NCI-H69 (cell line): ENCODE data around the gene PSMC3IP.
"Not testable (repeated sequence)": the region's sequence is repeated elsewhere in the genome, so short reads cannot be mapped to it uniquely, and the experiment has no call there.

Source experiments
- DNase-seq: peaks from one replicate; lab custom pipeline; 2025; lab: John Stamatoyannopoulos, UW

PSMC3IP gene

DNA sequence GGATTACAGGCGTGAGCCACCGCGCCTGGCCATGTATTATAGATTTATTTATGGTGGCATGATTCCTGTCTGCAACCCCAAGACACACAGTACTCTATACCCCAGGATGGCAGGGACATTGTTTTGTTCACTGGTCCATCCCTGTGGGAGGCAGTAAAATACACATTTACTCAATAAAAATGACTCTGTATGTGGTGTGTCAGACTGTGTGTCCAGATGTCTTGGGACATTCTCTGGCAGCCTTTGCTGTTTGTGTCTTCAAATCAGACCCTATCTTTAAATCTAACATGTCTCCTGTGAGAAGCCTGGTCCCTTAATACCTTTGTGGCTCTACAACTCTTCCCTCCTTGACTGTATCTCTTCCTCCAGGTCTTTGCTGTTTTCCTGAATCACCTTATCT is 17.3 kb downstream of the PSMC3IP start:
- peak; percentile 59 for DNase-seq

DNA sequence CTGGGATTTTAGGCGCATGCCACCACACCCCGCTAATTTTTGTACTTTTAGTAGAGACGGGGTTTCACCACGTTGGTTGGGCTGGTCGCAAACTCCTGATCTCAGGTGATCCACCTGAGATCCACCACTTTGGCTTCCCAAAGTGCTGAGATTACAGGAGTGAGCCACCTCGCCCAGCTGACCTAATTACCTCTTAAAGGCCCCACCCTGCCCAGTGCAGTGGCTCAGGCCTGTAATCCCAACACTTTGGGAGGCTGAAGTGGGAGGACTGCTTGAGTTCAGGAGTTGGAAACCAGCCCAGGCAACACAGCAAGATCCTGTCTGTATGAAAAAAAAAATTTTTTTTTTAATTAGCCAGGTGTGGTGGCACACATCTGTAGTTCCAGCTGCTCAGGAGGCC is 18.5 kb downstream of the PSMC3IP start:
- DNase-seq, result peak; percentile 47

DNA sequence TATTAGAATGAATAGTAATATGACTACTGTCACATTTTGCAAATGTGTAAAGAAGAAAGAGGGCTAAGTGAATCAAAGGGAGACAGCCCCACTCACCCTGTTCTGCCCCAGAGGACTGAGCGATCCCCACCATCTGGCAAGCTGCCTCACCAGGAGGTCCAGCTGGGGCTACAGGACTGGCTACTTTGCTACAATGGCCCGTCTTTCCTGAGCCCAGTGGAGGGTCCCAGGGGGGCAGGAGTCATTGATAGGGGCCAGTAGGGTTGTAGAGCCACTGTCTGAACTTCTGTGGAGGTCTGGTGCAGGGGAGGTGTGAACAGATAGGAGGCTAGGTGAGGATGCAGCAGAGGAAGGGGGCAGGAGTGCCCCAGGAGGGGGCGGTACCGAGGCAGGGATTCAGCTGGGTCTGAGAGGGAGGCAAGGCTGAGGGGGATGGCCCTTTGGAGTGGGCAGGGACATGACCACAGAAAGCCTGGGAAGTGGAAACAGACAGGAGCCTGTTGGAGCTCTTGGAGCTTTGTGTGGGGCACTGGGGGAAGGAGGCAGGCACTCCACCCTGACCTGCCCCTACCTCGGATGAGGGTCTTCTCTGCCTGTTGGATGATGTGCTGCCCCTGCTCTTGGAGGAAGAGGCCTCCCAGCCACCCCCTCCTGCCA is 21.4 kb downstream of the PSMC3IP start:
- peak; percentile 37 for DNase-seq

DNA sequence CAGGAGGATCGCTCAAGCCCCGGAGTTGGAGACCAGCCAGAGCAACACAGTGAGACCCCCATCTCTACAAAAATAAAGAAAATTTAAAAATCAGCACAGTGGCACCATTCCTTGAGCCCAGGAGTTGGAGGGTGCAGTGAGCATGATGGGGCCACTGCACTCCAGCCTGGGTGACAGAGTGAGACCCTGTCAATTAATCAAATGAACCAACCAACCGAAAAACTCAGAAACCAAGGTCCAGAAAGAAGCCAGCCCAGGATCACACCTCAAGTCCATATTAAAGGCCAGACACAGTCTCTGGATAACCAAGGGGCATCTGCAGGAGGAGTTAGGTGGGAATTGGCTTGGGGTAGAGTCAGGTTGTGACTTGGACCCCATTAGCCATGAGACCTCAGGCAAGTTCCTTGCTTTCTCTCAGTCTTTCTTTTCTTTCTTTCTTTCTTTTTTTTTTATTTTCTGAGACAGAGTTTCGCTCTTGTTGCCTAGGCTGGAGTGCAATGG is 22.4 kb downstream of the PSMC3IP start:
- peak; percentile 45 for DNase-seq

DNA sequence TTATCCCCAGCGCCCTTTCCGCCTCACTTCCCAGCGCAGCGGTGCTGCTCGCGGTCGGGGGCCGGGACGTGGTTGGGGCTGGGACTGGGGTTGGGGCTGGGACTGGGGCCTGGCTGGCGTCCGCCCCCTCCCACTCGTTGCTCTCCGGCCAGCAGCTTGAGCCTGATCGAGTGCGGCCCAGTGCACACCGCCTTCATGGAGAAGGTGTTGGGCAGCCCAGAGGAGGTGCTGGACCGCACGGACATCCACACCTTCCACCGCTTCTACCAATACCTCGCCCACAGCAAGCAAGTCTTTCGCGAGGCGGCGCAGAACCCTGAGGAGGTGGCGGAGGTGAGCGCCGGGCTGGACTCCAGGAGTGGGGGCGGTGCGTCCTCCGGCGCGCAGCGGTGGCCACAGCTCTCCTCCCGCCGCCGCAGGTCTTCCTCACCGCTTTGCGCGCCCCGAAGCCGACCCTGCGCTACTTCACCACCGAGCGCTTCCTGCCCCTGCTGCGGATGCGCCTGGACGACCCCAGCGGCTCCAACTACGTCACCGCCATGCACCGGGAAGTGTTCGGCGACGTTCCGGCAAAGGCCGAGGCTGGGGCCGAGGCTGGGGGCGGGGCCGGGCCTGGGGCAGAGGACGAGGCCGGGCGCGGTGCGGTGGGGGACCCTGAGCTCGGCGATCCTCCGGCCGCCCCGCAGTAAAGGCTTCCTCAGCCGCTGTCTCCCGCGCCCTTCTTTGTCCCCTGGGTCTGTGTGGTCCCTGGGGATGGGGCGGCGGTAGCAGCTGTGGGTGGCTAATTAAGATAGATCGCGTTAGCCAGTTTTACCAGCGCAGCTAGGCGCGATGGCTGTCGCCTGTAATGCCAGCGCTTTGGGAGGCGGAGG is 23.0 kb downstream of the PSMC3IP start:
- peak; percentile 93 for DNase-seq

DNA sequence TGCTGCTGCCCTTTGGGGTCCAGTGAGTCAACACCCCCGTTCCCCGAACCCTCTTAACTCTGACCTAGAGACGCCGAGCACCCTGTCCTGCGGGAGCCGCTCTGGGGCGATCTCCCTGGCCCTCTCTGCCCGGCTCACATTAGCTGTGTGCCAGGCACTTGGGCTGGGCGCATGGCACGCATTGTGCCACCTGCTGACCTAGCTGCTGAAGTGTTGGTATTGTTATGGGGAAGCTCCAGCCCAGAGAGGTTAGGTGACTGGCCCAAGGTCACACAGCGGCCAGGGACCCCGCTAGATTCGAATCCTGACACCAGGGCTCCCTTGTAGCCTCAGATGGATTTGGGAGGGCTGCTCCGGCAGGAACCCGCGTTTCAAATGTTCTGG is 23.7 kb downstream of the PSMC3IP start:
- peak; percentile 41 for DNase-seq

DNA sequence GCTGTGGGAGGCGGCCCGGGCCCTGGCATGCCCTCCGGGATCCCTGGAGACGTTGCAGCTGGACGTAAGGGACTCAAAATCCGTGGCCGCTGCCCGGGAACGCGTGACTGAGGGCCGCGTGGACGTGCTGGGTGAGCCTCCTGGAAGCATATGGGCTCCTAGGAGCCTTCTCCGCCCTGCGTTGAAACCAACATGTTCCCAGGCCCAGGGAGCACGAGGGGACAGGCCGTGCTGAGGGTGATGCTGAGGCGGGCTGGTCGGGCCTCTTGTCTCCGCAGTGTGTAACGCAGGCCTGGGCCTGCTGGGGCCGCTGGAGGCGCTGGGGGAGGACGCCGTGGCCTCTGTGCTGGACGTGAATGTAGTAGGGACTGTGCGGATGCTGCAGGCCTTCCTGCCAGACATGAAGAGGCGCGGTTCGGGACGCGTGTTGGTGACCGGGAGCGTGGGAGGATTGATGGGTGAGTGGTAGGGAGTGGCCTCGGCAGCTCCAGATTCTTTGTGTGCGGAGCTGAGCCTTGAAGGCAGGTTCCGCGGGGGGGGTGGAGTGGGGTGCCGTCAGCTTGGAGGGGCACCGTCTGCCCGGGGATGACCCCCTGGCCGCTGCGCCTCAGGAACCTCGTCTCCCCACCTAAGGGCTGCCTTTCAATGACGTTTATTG is 24.2 kb downstream of the PSMC3IP start:
- no peak for DNase-seq

DNA sequence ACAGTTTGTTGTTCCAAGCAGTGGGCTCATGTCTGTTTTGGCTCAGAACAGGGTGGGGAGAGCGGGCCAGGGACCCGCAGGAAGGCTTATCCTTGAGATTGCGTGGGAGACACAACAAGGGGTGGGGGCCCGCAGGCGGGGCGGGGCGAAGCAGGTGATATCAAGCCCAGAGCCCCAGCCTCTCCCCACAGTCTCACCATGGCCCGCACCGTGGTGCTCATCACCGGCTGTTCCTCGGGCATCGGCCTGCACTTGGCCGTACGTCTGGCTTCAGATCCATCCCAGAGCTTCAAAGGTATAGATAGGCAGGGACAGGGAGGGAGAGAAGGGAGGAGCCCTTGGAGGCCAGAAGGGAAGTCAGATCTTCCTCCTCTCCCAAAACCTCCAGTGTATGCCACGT is 24.8 kb downstream of the PSMC3IP start, which contains the start of gene HSD17B1:
Gene HSD17B1, plus strand, starts transcription at position 188 of the 400 bp plus-strand sequence. Its CDS starts 11 bp downstream, at position 199.
- DNase-seq, result not testable (repeated sequence)

DNA sequence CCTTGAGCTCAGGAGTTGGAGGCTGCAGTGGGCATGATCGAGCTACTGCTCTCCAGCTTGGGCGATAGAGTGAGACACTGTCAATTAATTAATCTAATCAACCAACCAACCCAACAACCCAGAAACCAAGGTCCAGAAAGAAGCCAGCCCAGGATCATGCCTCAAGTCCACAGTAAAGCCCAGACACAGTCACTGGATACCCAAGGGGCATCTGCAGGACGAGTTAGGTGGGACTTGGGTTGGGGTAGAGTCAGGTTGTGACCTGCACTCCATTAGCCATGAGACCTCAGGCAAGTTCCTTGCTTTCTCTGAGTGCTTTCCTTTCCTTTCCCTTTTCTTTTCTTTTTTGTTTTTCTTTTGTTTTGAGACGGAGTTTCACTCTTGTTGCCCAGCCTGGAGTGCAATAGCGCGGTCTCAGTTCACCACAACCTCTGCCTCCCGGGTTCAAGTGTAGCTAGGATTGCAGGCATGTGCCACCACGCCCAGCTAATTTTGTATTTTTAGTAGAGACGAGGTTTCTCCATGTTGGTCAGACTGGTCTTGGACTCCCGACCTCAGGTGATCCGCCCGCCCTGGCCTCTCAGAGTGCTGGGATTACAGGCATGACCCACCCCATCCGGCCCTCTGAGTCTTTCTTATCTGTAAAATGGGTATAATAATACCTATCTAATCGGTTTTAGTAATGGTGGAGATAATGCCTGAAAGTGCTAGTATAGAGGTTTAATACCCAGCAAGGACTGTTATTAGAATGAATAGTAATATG is 28.4 kb downstream of the PSMC3IP start:
- no peak for DNase-seq

DNA sequence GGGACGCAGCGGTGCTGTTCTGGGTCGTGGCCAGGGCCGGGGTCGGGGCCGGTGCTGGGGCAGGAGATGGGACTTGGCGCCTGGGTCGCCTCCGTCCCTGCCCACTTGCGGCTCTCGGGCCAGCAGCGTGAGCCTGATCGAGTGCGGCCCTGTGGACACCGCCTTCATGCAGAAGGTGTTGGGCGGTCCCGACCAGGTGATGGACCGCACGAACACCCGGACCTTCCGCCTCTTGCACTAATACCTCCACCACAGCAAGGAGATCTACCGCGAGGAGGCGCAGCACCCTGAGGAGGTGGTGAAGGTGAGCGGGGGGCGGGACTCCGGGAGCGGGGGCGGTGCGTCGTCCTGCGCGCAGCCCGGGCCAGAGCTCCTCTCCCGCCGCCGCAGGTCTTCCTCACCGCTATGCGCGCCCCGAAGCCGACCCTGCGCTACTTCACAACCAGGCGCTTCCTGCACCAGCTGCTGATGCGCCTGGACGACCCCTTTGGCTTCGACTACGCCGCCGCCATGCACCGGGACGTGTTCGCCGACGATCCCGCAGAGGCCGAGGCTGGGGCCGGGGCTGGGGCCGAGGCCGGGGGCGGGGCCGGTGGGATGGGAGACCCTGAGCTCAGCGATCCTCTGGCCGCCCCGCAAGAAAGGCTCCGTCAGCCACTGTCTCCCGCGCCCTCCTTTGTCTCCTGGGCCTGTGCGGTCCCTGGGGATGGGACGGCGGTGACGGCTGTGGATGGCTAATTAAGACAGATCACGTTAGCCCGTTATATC is 29.3 kb downstream of the PSMC3IP start:
- DNase-seq, result peak; percentile 91

DNA sequence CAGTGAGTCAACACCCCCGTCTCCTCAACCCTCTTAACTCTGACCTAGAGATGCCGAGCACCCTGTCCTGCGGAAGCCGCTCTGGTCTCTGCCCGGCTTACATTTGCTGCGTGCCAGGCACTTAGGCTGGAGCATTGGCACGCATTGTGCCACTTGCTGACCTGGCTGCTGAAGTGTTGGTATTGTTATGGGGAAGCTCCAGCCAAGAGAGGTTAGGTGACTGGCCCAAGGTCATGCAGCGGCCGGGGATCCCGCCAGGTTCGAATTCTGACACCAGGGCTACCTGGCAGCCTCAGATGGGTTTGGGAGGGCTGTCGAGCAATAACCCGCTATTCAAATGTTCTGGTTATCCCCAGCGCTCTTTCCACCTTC is 29.8 kb downstream of the PSMC3IP start:
- DNase-seq, result no peak

DNA sequence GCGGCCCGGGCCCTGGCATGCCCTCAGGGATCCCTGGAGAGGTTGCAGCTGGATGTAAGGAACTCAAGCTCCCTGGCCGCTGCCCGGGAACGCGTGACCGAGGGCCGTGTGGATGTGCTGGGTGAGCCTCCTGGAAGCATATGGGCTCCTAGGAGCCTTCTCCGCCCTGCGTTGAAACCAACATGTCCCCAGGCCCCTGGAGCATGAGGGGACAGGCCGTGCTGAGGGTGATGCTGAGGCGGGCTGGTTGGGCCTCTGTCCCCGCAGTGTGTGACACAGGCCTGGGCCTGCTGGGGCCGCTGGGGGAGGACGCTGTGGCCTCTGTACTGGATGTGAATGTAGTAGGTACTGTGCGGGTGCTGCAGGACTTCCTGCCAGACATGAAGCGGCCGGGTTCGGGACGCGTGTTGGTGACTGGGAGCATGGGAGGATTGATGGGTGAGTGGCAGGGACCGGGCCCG is 30.5 kb downstream of the PSMC3IP start:
- no peak for DNase-seq

DNA sequence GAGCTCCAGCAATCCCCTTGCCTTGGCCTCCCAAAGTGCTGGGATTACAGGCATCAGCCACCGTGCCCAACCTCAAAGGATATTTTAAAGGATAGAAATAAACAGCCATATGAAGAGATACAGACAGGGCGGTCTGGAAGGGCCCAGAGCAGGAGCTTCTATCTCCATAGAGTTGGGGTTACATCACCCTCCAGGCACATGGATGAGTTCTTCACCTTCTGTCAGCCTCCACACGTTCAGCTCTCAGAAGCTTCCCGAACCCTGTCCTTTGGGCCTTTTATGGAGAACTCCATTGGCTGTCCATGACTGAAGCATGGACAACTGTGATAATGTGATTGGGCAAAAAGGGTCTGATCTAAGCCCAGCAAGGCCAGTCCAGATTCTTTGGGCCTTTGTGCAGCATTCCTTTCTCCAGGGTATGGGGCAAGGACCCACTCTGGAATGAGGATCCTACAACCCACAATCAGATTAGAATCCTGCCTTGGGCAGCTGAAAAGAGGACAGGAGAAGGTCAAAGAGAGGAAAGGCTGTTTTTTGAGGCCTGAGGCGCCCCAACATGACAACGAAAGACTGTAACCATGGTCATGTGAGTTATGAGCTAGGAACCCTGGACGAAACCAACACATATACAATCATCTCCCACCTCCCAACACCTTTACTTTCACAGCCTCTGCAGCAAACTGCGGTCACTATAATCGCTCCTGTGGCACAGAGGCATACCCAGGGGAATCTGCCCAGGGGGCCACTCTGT is 31.6 kb downstream of the PSMC3IP start:
- DNase-seq, result not testable (repeated sequence)

DNA sequence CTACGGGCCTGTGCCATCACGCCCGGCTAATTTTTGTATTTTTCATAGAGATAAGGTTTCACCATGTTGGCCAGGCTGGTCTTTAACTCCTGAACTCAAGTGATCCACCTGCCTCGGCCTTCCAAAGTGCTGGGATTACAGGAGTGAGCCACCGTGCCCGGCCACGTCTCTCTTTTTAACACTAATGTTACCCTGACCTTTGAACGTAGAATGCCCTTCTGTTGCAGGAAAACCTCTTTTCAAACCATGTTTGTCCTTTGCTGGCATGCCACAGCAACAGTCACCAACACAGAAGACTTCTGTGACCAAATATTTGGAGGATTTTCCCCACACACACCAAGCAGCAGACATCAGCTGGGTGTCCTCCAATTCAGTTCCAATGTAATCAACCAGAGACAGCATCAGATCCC is 32.6 kb downstream of the PSMC3IP start:
- DNase-seq, result no peak

DNA sequence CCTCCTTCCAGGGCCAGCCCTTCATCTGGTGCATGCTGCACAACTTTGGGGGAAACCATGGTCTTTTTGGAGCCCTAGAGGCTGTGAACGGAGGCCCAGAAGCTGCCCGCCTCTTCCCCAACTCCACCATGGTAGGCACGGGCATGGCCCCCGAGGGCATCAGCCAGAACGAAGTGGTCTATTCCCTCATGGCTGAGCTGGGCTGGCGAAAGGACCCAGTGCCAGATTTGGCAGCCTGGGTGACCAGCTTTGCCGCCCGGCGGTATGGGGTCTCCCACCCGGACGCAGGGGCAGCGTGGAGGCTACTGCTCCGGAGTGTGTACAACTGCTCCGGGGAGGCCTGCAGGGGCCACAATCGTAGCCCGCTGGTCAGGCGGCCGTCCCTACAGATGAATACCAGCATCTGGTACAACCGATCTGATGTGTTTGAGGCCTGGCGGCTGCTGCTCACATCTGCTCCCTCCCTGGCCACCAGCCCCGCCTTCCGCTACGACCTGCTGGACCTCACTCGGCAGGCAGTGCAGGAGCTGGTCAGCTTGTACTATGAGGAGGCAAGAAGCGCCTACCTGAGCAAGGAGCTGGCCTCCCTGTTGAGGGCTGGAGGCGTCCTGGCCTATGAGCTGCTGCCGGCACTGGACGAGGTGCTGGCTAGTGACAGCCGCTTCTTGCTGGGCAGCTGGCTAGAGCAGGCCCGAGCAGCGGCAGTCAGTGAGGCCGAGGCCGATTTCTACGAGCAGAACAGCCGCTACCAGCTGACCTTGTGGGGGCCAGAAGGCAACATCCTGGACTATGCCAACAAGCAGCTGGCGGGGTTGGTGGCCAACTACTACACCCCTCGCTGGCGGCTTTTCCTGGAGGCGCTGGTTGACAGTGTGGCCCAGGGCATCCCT is 34.1 kb downstream of the PSMC3IP start:
- DNase-seq, result no peak

DNA sequence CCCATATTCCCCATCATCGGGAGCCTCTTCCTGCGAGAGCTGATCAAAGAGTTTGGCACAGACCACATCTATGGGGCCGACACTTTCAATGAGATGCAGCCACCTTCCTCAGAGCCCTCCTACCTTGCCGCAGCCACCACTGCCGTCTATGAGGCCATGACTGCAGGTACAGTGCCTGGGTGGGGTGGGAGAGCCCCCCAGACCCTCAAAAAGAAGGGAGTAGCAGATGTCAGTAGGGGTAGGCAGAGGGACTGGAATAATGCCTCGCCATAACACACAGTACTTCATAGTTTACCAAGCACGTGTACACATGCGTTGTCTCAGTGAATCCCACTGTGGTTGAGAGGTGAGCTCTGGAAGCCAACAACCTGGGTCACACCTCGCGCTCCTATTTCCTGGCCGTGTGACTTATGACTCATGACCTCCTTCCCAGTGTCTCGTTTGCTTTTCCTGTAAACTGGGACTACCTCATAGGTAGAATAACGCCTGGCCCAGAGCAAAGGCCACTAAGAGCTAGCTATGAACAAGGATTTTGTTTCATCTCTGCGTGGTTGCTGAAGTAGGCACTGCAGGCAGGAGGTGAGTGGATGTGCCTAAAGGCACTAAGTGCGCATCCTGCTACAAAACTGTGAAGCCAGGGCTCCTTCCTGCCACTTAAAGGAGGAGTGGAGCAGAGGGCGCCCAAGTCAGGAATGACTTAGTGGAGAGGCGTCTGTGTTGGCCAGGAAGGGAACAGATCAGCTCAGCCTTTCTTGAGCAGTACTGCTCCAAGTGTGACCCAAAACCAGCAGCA is 36.3 kb downstream of the PSMC3IP start:
- peak; percentile 18 for DNase-seq

DNA sequence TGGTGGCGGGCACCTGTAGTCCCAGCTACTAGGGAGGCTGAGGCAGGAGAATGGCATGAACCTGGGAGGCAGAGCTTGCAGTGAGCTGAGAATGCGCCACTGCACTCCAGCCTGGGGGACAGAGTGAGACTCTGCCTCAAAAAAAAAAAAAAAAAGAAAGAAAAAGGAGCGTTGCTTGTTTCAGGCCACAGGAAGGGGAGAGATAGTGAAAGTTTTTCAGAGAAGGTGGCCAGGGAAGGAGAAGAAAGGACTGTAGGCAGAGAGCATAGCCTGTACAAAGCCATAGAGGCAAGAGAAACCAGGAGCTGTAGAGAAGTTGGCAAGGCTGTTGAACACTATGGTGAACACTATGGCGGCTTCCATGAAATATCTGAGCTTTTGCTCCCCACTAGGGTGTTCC is 37.0 kb downstream of the PSMC3IP start:
- not testable (repeated sequence) for DNase-seq

DNA sequence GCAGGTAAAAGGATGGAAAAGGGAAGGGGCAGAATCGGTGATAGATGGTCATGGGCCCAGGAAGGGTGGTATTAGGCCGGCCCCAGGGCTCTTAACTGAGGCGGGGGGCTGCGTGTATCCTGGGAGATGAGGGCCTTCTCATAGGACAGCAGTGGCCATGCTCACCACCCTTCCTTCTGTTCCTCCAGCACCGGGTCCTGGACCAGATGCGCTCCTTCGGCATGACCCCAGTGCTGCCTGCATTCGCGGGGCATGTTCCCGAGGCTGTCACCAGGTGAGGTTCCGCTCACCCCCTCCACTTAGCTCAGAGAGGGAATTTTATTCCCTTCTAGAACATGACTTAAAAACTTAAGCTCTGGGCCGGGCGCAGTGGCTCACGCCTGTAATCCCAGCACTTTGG is 39.0 kb downstream of the PSMC3IP start:
- DNase-seq, result no peak
